H7 (cell line): ENCODE results near the gene TMIGD3. TPM values are rescaled to one million over a fixed set of nuclear protein-coding genes. Genes with fewer than 3 reads are reported as not detected.

ENCODE experiments used
- DNase-seq: peaks from one replicate; pipeline ENCODE4 v3.0.0; 2012
- H3K27me3 ChIP-seq: 2 replicates; pipeline ENCODE4 v1.6.0; 2011; ENCODE audit warnings: mild to moderate bottlenecking, low read length; ENCODE audit not compliant: control insufficient read depth, insufficient read depth
- H3K36me3 ChIP-seq: replicated peaks from 2 replicates; pipeline ENCODE4 v1.5.1; 2011; ENCODE audit warnings: low read length; ENCODE audit not compliant: control insufficient read depth, insufficient read depth
- H3K4me3 ChIP-seq: 2 replicates; pipeline ENCODE4 v1.5.1; 2011; ENCODE audit warnings: low read depth, mild to moderate bottlenecking, control low read depth, low read length, moderate library complexity; ENCODE audit not compliant: insufficient read depth
- total RNA-seq: library from RNA; depleted of rRNA; stranded (reverse); fragments of >200 nt; shearing (Covaris generic); gene quantifications from 2 replicates; pipeline ENCODE4 v1.2.3, GENCODE V29; 2014

Gene TMIGD3
- total RNA-seq, 1 experiment from 2014 or later, result 0.17 TPM

- Histone ChIP-seq H3K27me3 (no peaks in the 10 kb centered on the region), H3K4me3 (no peak overlapping the region), H3K36me3 (no peaks in the 10 kb centered on the region)
- no peak for DNase-seq
Measured at GRCh38 chr1:111496398-111496797, 7.0 kb downstream of the TMIGD3 start.

GRCh38 chr1:111491070-111491469 is 12.4 kb downstream of the TMIGD3 start:
- H3K27me3 ChIP-seq, result no peaks in the 10 kb centered on the region
- H3K4me3 ChIP-seq, result no peak overlapping the region
- H3K36me3 ChIP-seq, result no peaks in the 10 kb centered on the region
- DNase-seq, result no peak

- DNase-seq, result no peak
- Histone ChIP-seq H3K4me3 (no peak overlapping the region), H3K36me3 (no peaks in the 10 kb centered on the region), H3K27me3 (no peaks in the 10 kb centered on the region)
Measured at GRCh38 chr1:111490220-111490619, 13.2 kb downstream of the TMIGD3 start.

GRCh38 chr1:111489604-111490003 is 13.8 kb downstream of the TMIGD3 start:
- H3K36me3 ChIP-seq, result no peaks in the 10 kb centered on the region
- H3K27me3 ChIP-seq, result no peaks in the 10 kb centered on the region
- no peak overlapping the region for H3K4me3 ChIP-seq
- DNase-seq, result no peak

GRCh38 chr1:111488669-111489068 is 14.8 kb downstream of the TMIGD3 start:
- Histone ChIP-seq H3K27me3 (no peaks in the 10 kb centered on the region), H3K4me3 (no peak overlapping the region)
- no peak for DNase-seq

GRCh38 chr1:111487133-111487532 is 16.3 kb downstream of the TMIGD3 start:
- no peak for DNase-seq
- no peaks in the 10 kb centered on the region for H3K27me3 ChIP-seq
- H3K36me3 ChIP-seq, result no peaks in the 10 kb centered on the region
- H3K4me3 ChIP-seq, result no peak overlapping the region

More at GRCh38 chr1:111488669-111489068, 14.8 kb downstream of the TMIGD3 start:
- no peaks in the 10 kb centered on the region for H3K36me3 ChIP-seq

- no peaks in the 10 kb centered on the region for H3K36me3 ChIP-seq
- no peaks in the 10 kb centered on the region for H3K27me3 ChIP-seq
- DNase-seq, result no peak
- no peak overlapping the region for H3K4me3 ChIP-seq
Measured at GRCh38 chr1:111486431-111486830, 17.0 kb downstream of the TMIGD3 start.

GRCh38 chr1:111484391-111485026 is 18.9 kb downstream of the TMIGD3 start:
- no peaks in the 10 kb centered on the region for H3K27me3 ChIP-seq
- no peak for DNase-seq
- H3K36me3 ChIP-seq, result no peaks in the 10 kb centered on the region
- no peak overlapping the region for H3K4me3 ChIP-seq

GRCh38 chr1:111483876-111484275 is 19.6 kb downstream of the TMIGD3 start:
- no peak overlapping the region for H3K4me3 ChIP-seq
- no peak for DNase-seq
- H3K27me3 ChIP-seq, result no peaks in the 10 kb centered on the region
- H3K36me3 ChIP-seq, result no peaks in the 10 kb centered on the region

- Histone ChIP-seq H3K27me3 (no peaks in the 10 kb centered on the region), H3K4me3 (no peak overlapping the region), H3K36me3 (no peaks in the 10 kb centered on the region)
- no peak for DNase-seq
Measured at GRCh38 chr1:111483166-111483565, 20.3 kb downstream of the TMIGD3 start.

- H3K36me3 ChIP-seq, result no peaks in the 10 kb centered on the region
- H3K4me3 ChIP-seq, result no peak overlapping the region
- DNase-seq, result peak; percentile 77
- no peaks in the 10 kb centered on the region for H3K27me3 ChIP-seq
Measured at GRCh38 chr1:111481387-111482221, 21.8 kb downstream of the TMIGD3 start.

GRCh38 chr1:111480674-111481073 is 22.8 kb downstream of the TMIGD3 start:
- DNase-seq, result no peak
- Histone ChIP-seq H3K36me3 (no peaks in the 10 kb centered on the region), H3K27me3 (no peaks in the 10 kb centered on the region), H3K4me3 (no peak overlapping the region)

GRCh38 chr1:111476761-111477309 is 26.6 kb downstream of the TMIGD3 start:
- no peak for DNase-seq
- no peak overlapping the region for H3K4me3 ChIP-seq
- H3K27me3 ChIP-seq, result no peaks in the 10 kb centered on the region
- H3K36me3 ChIP-seq, result no peaks in the 10 kb centered on the region

GRCh38 chr1:111476214-111476613 is 27.2 kb downstream of the TMIGD3 start:
- H3K27me3 ChIP-seq, result no peaks in the 10 kb centered on the region
- no peak for DNase-seq
- H3K36me3 ChIP-seq, result no peaks in the 10 kb centered on the region
- no peak overlapping the region for H3K4me3 ChIP-seq

- Histone ChIP-seq H3K4me3 (no peak overlapping the region), H3K27me3 (no peaks in the 10 kb centered on the region), H3K36me3 (no peaks in the 10 kb centered on the region)
- DNase-seq, result no peak
Measured at GRCh38 chr1:111475701-111476100, 27.7 kb downstream of the TMIGD3 start.
